ENCODE results near the gene TXNRD1. TPM values are rescaled to one million over a fixed set of nuclear protein-coding genes. Genes with fewer than 3 reads are reported as not detected.
A peak's percentile ranks its signal among the peaks of the same experiment; 100 is the strongest.

TXNRD1 gene
- total RNA-seq, 1 experiment from 2014 or later = 327 TPM

- RAD21 ChIA-PET (ENCODE audit: low non-redundant PET in 1 of 2, low total read pairs in 2 of 2, uncharacterized antibody in 2 of 2, unreplicated experiment in 2 of 2) = no interaction called here
- H3K9me2 ChIP-seq (ENCODE audit: insufficient read depth) = no peaks in the 10 kb centered on the region
- TF ChIP-seq EZH2phosphoT487 (IDR thresholded peaks at IDR 0.05; ENCODE audit: borderline replicate concordance) = no peak
- no peak for TF ChIP-seq RAD21 (IDR thresholded peaks at IDR 0.05; ENCODE audit: low read depth)
- no peak for TF ChIP-seq ZFX (IDR thresholded peaks at IDR 0.05)
- TF ChIP-seq CBX3 (IDR thresholded peaks at IDR 0.05; ENCODE audit: low read depth) = no peak
- no peak for TF ChIP-seq EZH2 (IDR thresholded peaks at IDR 0.05)
- no peak for TF ChIP-seq TCF7L2 (IDR thresholded peaks at IDR 0.05; ENCODE audit: borderline replicate concordance, extremely low read depth, insufficient read depth, insufficient read length)
- TF ChIP-seq FOSL1 (IDR thresholded peaks at IDR 0.05; ENCODE audit: low read depth) = no peak
- no peak for TF ChIP-seq SP1 (IDR thresholded peaks at IDR 0.05; ENCODE audit: low read depth)
- peaks cover 10% of the 10 kb centered on the region; the same call in 1 of the 2 replicates for H4K20me1 ChIP-seq (ENCODE audit: insufficient read depth)
- POLR2A ChIA-PET = no interaction called here
- DNase-seq (ENCODE audit: low read depth, low spot score) (no peak), ATAC-seq (0 out of 2 replicates have a peak, but pooled peaks have one; percentile 20)
- no peak overlapping the region for H3K9ac ChIP-seq (ENCODE audit: low read length)
- H3K4me1 ChIP-seq (ENCODE audit: control insufficient read depth in 1 of 2, insufficient read depth in 2 of 2, low read length in 2 of 2) = no peaks in the 10 kb centered on the region
- no peak overlapping the region for H2AFZ ChIP-seq (ENCODE audit: low read depth, low read length, poor library complexity, severe bottlenecking)
- H3K27me3 ChIP-seq (ENCODE audit: insufficient read depth, low read length) = no peaks in the 10 kb centered on the region
- H3K4me3 ChIP-seq (replicated peaks in 1 of 2; ENCODE audit: low read depth in 1 of 2, low read length in 2 of 2) = no peak overlapping the region
- H3K27ac ChIP-seq (ENCODE audit: low read depth, low read length) = no peak overlapping the region
- H3K4me2 ChIP-seq (ENCODE audit: low read length) = no peak overlapping the region
- BruUV-seq (replicated peaks) = no TSS peak
- H3K9me3 ChIP-seq (ENCODE audit: control insufficient read depth in 1 of 2, insufficient read depth in 1 of 2, low read depth in 1 of 2, low read length in 2 of 2) = no peaks in the 10 kb centered on the region
- peaks cover 95% of the 10 kb centered on the region for H3K79me2 ChIP-seq (ENCODE audit: insufficient read depth, low read length)
- CTCF ChIA-PET = no interaction called here
- H3K36me3 ChIP-seq (ENCODE audit: control insufficient read depth in 1 of 2, insufficient read depth in 2 of 2, low read length in 2 of 2) = peaks cover 57 to 78% of the 10 kb centered on the region in 2 experiments
- intact Hi-C loops (cut with micrococcal nuclease) = no loop called here
Observed at GRCh38 chr12:104329707-104330532, 114.3 kb downstream of the TXNRD1 start.

GRCh38 chr12:104331376-104331775, 115.8 kb downstream of the TXNRD1 start:
- ChIA-PET CTCF (no interaction called here), RAD21 (ENCODE audit: low non-redundant PET in 1 of 2, low total read pairs in 2 of 2, uncharacterized antibody in 2 of 2, unreplicated experiment in 2 of 2) (no interaction called here), POLR2A (no interaction called here)
- DNase-seq (ENCODE audit: low read depth, low spot score) (no peak), ATAC-seq (no peak)
- Histone ChIP-seq H3K4me2 (ENCODE audit: low read length) (no peak overlapping the region), H4K20me1 (ENCODE audit: insufficient read depth) (peaks cover 13% of the 10 kb centered on the region; the same call in 1 of the 2 replicates), H3K4me3 (replicated peaks in 1 of 2; ENCODE audit: low read depth in 1 of 2, low read length in 2 of 2) (no peak overlapping the region), H3K79me2 (ENCODE audit: insufficient read depth, low read length) (peaks cover 95% of the 10 kb centered on the region), H3K9me2 (ENCODE audit: insufficient read depth) (no peaks in the 10 kb centered on the region), H3K27ac (ENCODE audit: low read depth, low read length) (no peak overlapping the region), H3K9me3 (ENCODE audit: control insufficient read depth in 1 of 2, insufficient read depth in 1 of 2, low read depth in 1 of 2, low read length in 2 of 2) (no peaks in the 10 kb centered on the region), H3K36me3 (ENCODE audit: control insufficient read depth in 1 of 2, insufficient read depth in 2 of 2, low read length in 2 of 2) (peaks cover 45 to 75% of the 10 kb centered on the region in 2 experiments), H3K9ac (ENCODE audit: low read length) (no peak overlapping the region), H3K27me3 (ENCODE audit: insufficient read depth, low read length) (no peaks in the 10 kb centered on the region), H2AFZ (ENCODE audit: low read depth, low read length, poor library complexity, severe bottlenecking) (no peak overlapping the region), H3K4me1 (ENCODE audit: control insufficient read depth in 1 of 2, insufficient read depth in 2 of 2, low read length in 2 of 2) (no peaks in the 10 kb centered on the region)
- intact Hi-C loops (cut with micrococcal nuclease) = no loop called here
- no TSS peak for BruUV-seq (replicated peaks)
- TF ChIP-seq REST (IDR thresholded peaks at IDR 0.05; ENCODE audit: low read depth) (no peak), EZH2 (IDR thresholded peaks at IDR 0.05) (no peak), CTCF (IDR thresholded peaks at IDR 0.05 in 2 of 3, conservative IDR thresholded peaks at IDR 0.05 in 1 of 3; ENCODE audit: borderline replicate concordance in 1 of 3, insufficient read depth in 1 of 3, low read depth in 2 of 3, low read length in 2 of 3) (no peak), SP1 (IDR thresholded peaks at IDR 0.05; ENCODE audit: low read depth) (no peak), POLR2AphosphoS5 (IDR thresholded peaks at IDR 0.05; ENCODE audit: low read depth, low read length) (no peak), ZFX (IDR thresholded peaks at IDR 0.05) (no peak), FOSL1 (IDR thresholded peaks at IDR 0.05; ENCODE audit: low read depth) (no peak), YY1 (IDR thresholded peaks at IDR 0.05; ENCODE audit: extremely low read depth, insufficient replicate concordance, low read depth, low read length) (no peak), RAD21 (IDR thresholded peaks at IDR 0.05; ENCODE audit: low read depth) (no peak), EZH2phosphoT487 (IDR thresholded peaks at IDR 0.05; ENCODE audit: borderline replicate concordance) (no peak)
- TF ChIP-seq, protein P1, sequence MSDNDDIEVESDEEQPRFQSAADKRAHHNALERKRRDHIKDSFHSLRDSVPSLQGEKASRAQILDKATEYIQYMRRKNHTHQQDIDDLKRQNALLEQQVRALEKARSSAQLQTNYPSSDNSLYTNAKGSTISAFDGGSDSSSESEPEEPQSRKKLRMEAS (IDR thresholded peaks at IDR 0.05) = no peak
